ENCODE results near the gene KLHL25. TPM values are rescaled to one million over a fixed set of nuclear protein-coding genes. Genes with fewer than 3 reads are reported as not detected.

The KLHL25 gene
- total and polyA plus RNA-seq, 2 of the 8 experiments (the other 6 are each of a cell fraction or from before 2014, with no cell fraction given) = 16.5 to 22.0 TPM

DNA sequence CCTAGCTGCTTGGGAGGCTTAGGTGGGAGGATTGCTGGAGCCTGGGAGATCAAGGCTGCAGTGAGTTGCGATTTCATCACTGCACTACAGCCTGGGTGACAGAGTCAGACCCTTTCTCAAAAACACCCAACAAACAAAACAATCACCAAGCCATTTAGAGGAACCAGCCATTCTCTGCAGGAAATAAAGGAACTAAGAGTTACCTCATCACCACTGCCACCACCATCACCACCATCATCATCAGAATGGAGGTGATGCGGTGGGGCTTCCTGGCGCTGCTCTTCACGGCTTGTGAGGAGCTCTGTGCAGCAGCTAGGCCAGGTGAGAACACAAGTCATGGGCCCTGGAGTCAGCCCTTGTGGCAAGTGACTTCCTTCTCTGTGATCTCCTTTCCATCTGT lies 37.7 kb upstream of the KLHL25 start (continued):
- TF ChIP-seq, protein P1, sequence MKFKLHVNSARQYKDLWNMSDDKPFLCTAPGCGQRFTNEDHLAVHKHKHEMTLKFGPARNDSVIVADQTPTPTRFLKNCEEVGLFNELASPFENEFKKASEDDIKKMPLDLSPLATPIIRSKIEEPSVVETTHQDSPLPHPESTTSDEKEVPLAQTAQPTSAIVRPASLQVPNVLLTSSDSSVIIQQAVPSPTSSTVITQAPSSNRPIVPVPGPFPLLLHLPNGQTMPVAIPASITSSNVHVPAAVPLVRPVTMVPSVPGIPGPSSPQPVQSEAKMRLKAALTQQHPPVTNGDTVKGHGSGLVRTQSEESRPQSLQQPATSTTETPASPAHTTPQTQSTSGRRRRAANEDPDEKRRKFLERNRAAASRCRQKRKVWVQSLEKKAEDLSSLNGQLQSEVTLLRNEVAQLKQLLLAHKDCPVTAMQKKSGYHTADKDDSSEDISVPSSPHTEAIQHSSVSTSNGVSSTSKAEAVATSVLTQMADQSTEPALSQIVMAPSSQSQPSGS (IDR thresholded peaks at IDR 0.05; ENCODE audit: low read length) = no peak
- TF ChIP-seq MAFK (IDR thresholded peaks at IDR 0.05; ENCODE audit: low read depth, low read length) = no peak
